HepG2 (cell line): ENCODE results near the gene RMDN2. TPM values are rescaled to one million over a fixed set of nuclear protein-coding genes. Genes with fewer than 3 reads are reported as not detected.

ENCODE experiments used
- ATAC-seq: fragments of 200-7000 bp; cut with Tn5 transposase; 3 replicates; pipeline ENCODE4 v1.9.1; 2020; ENCODE audit warnings: mild to moderate bottlenecking, moderate library complexity
- BruUV-seq: library from RNA; stranded (reverse); fragments of 400-500 nt; replicated peaks from 2 replicates; lab custom pipeline; 2021; lab: Mats Ljungman, UMichigan
- CTCF ChIA-PET: fragments of 300-600 bp; formaldehyde crosslinking; extraction: SDS; loops from one replicate; lab custom pipeline; 2021; ENCODE audit warnings: low total read pairs, inconsistent platforms, low intra/inter-chr PET ratio; lab: Yijun Ruan, JAX
- POLR2A ChIA-PET: fragments of 350-600 bp; sonication (Branson Sonifier 250); formaldehyde crosslinking; loops from one replicate; lab custom pipeline; 2020; ENCODE audit warnings: antibody characterized with exemption, inconsistent platforms; lab: Yijun Ruan, JAX
- DNase-seq: peaks from one replicate; pipeline ENCODE4 v3.0.0-alpha.2; 2015; ENCODE audit warnings: low spot score
- FAIRE-seq: peaks from 3 replicates; lab custom pipeline; 2011; peaks lifted over from hg19 to GRCh38; lab: Jason Lieb, UNC
- H2AFZ ChIP-seq: one replicate; pipeline ENCODE4 v1.6.1; 2011; ENCODE audit warnings: low read length, inconsistent platforms
- H3K27ac ChIP-seq: fragments of 300-600 bp; 3 replicates; pipeline ENCODE4 v1.8.0; 2011; ENCODE audit warnings: mixed run types, mild to moderate bottlenecking, mixed read lengths, low read length, inconsistent platforms; ENCODE audit not compliant: insufficient read depth; ENCODE audit errors: extremely low read length
- H3K27me3 ChIP-seq, 2 experiments: fragments of 200-600 bp in 1 of 2; 2 replicates in 1 of 2; 3 replicates in 1 of 2; pipeline versions ENCODE4 v1.6.0 to v1.8.0; 2011; ENCODE audit warnings: low read length in 2 of 2, mild to moderate bottlenecking in 2 of 2, moderate library complexity in 2 of 2, inconsistent platforms in 1 of 2; ENCODE audit not compliant: insufficient read depth in 2 of 2, control insufficient read depth in 1 of 2
- H3K36me3 ChIP-seq, 2 experiments: fragments of 200-600 bp in 1 of 2; replicated peaks in 1 of 2; 2 replicates in 1 of 2; 3 replicates in 1 of 2; pipeline versions ENCODE4 v1.5.1 to v1.8.0; 2011; ENCODE audit warnings: low read length in 2 of 2, inconsistent platforms in 1 of 2; ENCODE audit not compliant: insufficient read depth in 2 of 2, control insufficient read depth in 1 of 2
- H3K4me1 ChIP-seq: 2 replicates; pipeline ENCODE4 v1.5.1; 2012; ENCODE audit warnings: low read length, inconsistent platforms; ENCODE audit not compliant: insufficient read depth
- H3K4me2 ChIP-seq: 2 replicates; pipeline ENCODE4 v1.6.0; 2011; ENCODE audit warnings: low read depth, low read length, inconsistent platforms
- H3K4me3 ChIP-seq, 3 experiments: fragments of 200-600 bp in 1 of 3; sonication (generic), shearing (Covaris generic) in 1 of 3; replicated peaks in 1 of 3; 2 replicates each; pipeline ENCODE4 v1.5.1; 2011 to 2016; ENCODE audit warnings: low read length in 3 of 3, inconsistent platforms in 2 of 3, low read depth in 2 of 3, mild to moderate bottlenecking in 2 of 3, control low read depth in 1 of 3, mixed read lengths in 1 of 3; ENCODE audit not compliant: insufficient read depth in 1 of 3
- H3K79me2 ChIP-seq: one replicate; pipeline ENCODE4 v1.6.1; 2011; ENCODE audit warnings: low read length, inconsistent platforms; ENCODE audit not compliant: insufficient read depth
- H3K9ac ChIP-seq: 2 replicates; pipeline ENCODE4 v1.6.0; 2011; ENCODE audit warnings: mild to moderate bottlenecking, low read depth, low read length, inconsistent platforms; ENCODE audit not compliant: insufficient read depth
- H3K9me3 ChIP-seq: 2 replicates; pipeline ENCODE4 v1.5.1; 2012; ENCODE audit warnings: mild to moderate bottlenecking, low read length
- H4K20me1 ChIP-seq: 2 replicates; pipeline ENCODE4 v1.6.0; 2011; ENCODE audit warnings: inconsistent platforms, mild to moderate bottlenecking, low read length, moderate library complexity; ENCODE audit not compliant: insufficient read depth
- ARID5B ChIP-seq: IDR thresholded peaks from 2 replicates; pipeline ENCODE4 v1.4.0; 2020; ENCODE audit warnings: mild to moderate bottlenecking, missing genetic modification reagents
- NFIC ChIP-seq: IDR thresholded peaks from 2 replicates; pipeline ENCODE4 v1.6.1; 2012; ENCODE audit warnings: mild to moderate bottlenecking, low read length, inconsistent platforms
- POLR2AphosphoS2 ChIP-seq: IDR thresholded peaks from 2 replicates; pipeline ENCODE4 v1.6.1; 2011; ENCODE audit warnings: low read depth, low read length, improper control_type of control experiment
- RBM22 ChIP-seq: fragments of 200-400 bp; formaldehyde crosslinking; optimal IDR thresholded peaks from 2 replicates; pipeline ENCODE3; 2017; ENCODE audit warnings: mild to moderate bottlenecking, low read length, moderate library complexity
- SNRNP70 ChIP-seq: fragments of 200-400 bp; formaldehyde crosslinking; IDR thresholded peaks from 2 replicates; pipeline ENCODE4 v1.6.1; 2017; ENCODE audit warnings: mild to moderate bottlenecking, low read depth, low read length, moderate library complexity
- WIZ ChIP-seq: sonication (generic); formaldehyde crosslinking; IDR thresholded peaks from 2 replicates; pipeline ENCODE4 v1.5.1; 2020; ENCODE audit warnings: mild to moderate bottlenecking, missing genetic modification reagents
- ZNF263 ChIP-seq: sonication (generic); formaldehyde crosslinking; IDR thresholded peaks from 2 replicates; pipeline ENCODE4 v1.4.0; 2020; ENCODE audit warnings: missing genetic modification reagents
- ZNF335 ChIP-seq: sonication (generic); formaldehyde crosslinking; IDR thresholded peaks from 2 replicates; pipeline ENCODE4 v1.4.0; 2020; ENCODE audit warnings: missing genetic modification reagents
- ZNF678 ChIP-seq: sonication (generic); formaldehyde crosslinking; IDR thresholded peaks from 2 replicates; pipeline ENCODE4 v1.4.0; 2020; ENCODE audit warnings: mild to moderate bottlenecking, missing genetic modification reagents
- ZSCAN12 ChIP-seq: sonication (generic); formaldehyde crosslinking; IDR thresholded peaks from 2 replicates; pipeline ENCODE4 v1.9.0; 2021; ENCODE audit warnings: mild to moderate bottlenecking, missing genetic modification reagents
- WGBS: methylation state at CpG from one replicate; pipeline ENCODE4 v1.1.6; 2017; ENCODE audit warnings: low lambda C conversion rate; 5-methylcytosine and 5-hydroxymethylcytosine counted together
- in situ Hi-C: cut with HindIII; loops from 2 replicates; pipeline ENCODE4 v1.10.0; 2017; ENCODE audit warnings: low pct_unique_long_range_greater_than_20kb; ENCODE audit not compliant: extremely low pct_ligation_motif_present
- intact Hi-C: fragments of 100-400 bp; cut with micrococcal nuclease; formaldehyde crosslinking; loops from one replicate; pipeline ENCODE4 v1.10.0; 2022; ENCODE audit not compliant: unreplicated experiment
- polyA plus RNA-seq, 8 experiments: library from polyadenylated mRNA; depleted of rRNA in 3 of 8; stranded (reverse) in 7 of 8; unstranded in 1 of 8; fragments of >200 nt; fragmentation: Illumina TruSeq in 4 of 8; extraction: Trizol in 4 of 8; gene quantifications; 2 replicates each; pipeline versions ENCODE4 v1.2.1 to v1.2.3, GENCODE V29; 2011 to 2016; ENCODE audit warnings: low read depth in 4 of 8, missing spikeins in 1 of 8, mixed read lengths in 1 of 8; ENCODE audit not compliant: insufficient read depth in 1 of 8
- total RNA-seq, 5 experiments: library from RNA; depleted of rRNA; stranded (reverse); fragments of >200 nt; fragmentation: Illumina TruSeq; extraction: Trizol; gene quantifications; 2 replicates each; pipeline ENCODE4 v1.2.3, GENCODE V29; 2016; ENCODE audit warnings: low read depth in 1 of 5
- TF ChIP-seq, protein P1 (sequence below): sonication (generic); formaldehyde crosslinking; IDR thresholded peaks from 2 replicates; pipeline ENCODE4 v1.4.0; 2020; ENCODE audit warnings: missing genetic modification reagents, mild to moderate bottlenecking, borderline replicate concordance

RMDN2 gene
- total and polyA plus RNA-seq, 2 of the 13 experiments (the other 11 are each of a cell fraction or from before 2014, with no cell fraction given) = 2.3 to 8.9 TPM

DNA sequence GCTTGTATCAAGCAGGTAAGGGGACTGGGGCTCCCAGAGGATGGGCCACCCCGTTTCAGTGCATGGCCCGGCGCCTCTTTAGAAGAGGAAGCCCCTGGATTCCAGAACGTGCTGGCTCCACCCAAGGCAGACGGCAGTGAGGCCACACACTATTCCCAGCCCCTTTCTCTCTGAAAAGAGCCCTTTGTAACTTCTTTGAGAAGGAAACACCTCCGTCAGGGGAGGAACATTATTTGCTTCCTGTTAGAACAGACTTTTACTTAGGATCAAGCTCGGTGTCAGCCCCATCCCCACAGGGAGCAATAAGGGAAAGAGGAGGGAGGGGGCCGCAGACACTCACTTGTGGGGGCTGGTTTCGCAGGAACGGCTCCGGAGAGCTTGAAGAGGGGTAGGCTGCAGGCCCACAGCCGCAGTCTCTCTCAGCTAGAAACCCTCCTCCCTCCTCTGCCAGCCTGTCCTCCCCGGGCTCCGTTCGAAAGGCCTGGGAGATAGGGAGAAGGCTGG is 49.6 kb upstream of the RMDN2 start:
- no peaks in the 10 kb centered on the region for H3K9me3 ChIP-seq
- H3K79me2 ChIP-seq = no peaks in the 10 kb centered on the region
- H3K4me1 ChIP-seq = no peaks in the 10 kb centered on the region
- ATAC-seq (peak; percentile 43), DNase-seq (no peak)
- no peak overlapping the region for H2AFZ ChIP-seq
- no TSS peak for BruUV-seq
- no peaks in the 10 kb centered on the region for H3K36me3 ChIP-seq
- peaks cover 9 to 63% of the 10 kb centered on the region in 2 experiments; a peak in 4 of 5 replicates for H3K27me3 ChIP-seq
- WGBS = 9% methylated on average over 14 of the region's 15 CpGs
- H3K4me2 ChIP-seq = peak overlapping the region; percentile 9; the same call in 1 of the 2 replicates
- no peak overlapping the region for H3K27ac ChIP-seq
- in situ Hi-C loops = loop anchor here (5.0 to 25.0 kb wide), 3 partner anchors 478 to 1088 kb away; partner anchors contain the start of gene EIF2AK2
- H3K4me3 ChIP-seq = no peak overlapping the region; a peak in 1 of 6 replicates
- CTCF ChIA-PET = no interaction called here
- POLR2A ChIA-PET = interaction anchor here (1.1 kb wide), 1 partner anchor 50 kb away, joined by 3 read pairs; the partner anchor contains the start of gene RMDN2
- TF ChIP-seq ZNF335 (CRISPR knock-in tag) = no peak
- TF ChIP-seq ZSCAN12 (CRISPR knock-in tag) = no peak
- TF ChIP-seq ZNF263 (CRISPR knock-in tag) = peak; percentile 75; the same call in 1 of the 2 replicates
- TF ChIP-seq ZNF678 = no peak
- TF ChIP-seq, all 625 proteins: peak for 1
- intact Hi-C loops = loop anchor here (5.0 kb wide), 1 partner anchor 402 kb away; no protein-coding TSS in a partner anchor
- no peaks in the 10 kb centered on the region for H4K20me1 ChIP-seq
- H3K9ac ChIP-seq = no peak overlapping the region
- FAIRE-seq = no peak

DNA sequence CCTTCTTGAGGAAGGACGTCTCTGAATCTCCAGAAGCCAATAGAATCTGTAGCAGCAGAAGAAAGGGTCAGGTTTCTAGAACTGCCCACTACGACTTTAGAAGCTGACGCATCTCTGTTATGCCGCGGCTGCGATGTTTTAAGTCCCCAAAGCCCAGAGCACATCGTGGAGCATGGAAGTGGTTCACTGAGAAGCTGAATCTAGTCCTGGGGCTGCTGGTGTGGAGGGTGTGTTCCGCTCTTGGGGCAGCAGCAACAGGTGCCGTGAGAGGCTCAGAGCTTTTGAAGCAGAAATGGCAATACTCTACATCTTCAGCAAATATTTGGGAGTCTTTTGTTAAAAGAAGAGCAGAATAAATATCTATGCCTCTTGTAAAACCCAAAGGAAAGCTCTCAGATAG is 48.9 kb upstream of the RMDN2 start:
- WGBS = 59% methylated on average over 8 of the region's 9 CpGs
- ChIA-PET CTCF (interaction anchor here (1.8 to 2.5 kb wide), 2 partner anchors 462 to 480 kb away, joined by 7 to 21 read pairs; no protein-coding TSS in a partner anchor), POLR2A (interaction anchor here (1.1 kb wide), 1 partner anchor 49 kb away, joined by 3 read pairs; the partner anchor contains the start of gene RMDN2)
- DNase-seq = no peak
- Histone ChIP-seq H3K79me2 (no peaks in the 10 kb centered on the region), H3K36me3 (no peaks in the 10 kb centered on the region), H2AFZ (no peak overlapping the region), H3K27ac (no peak overlapping the region), H4K20me1 (no peaks in the 10 kb centered on the region), H3K4me2 (no peak overlapping the region), H3K27me3 (peaks cover 9 to 61% of the 10 kb centered on the region in 2 experiments; a peak in 4 of 5 replicates), H3K9me3 (no peaks in the 10 kb centered on the region), H3K4me3 (no peak overlapping the region), H3K4me1 (no peaks in the 10 kb centered on the region), H3K9ac (no peak overlapping the region)
- ATAC-seq = no peak
- in situ Hi-C loops (loop anchor here (5.0 to 25.0 kb wide), 3 partner anchors 479 to 1089 kb away; partner anchors contain the start of gene EIF2AK2), intact Hi-C loops (loop anchor here (2.0 to 5.0 kb wide), 2 partner anchors 41 to 401 kb away; no protein-coding TSS in a partner anchor)
- no peak for FAIRE-seq
- BruUV-seq = no TSS peak
- TF ChIP-seq ARID5B (CRISPR knock-in tag) (no peak), NFIC (no peak), POLR2AphosphoS2 (no peak), RBM22 (no peak), WIZ (CRISPR knock-in tag) (no peak), SNRNP70 (no peak)
- TF ChIP-seq, protein P1, sequence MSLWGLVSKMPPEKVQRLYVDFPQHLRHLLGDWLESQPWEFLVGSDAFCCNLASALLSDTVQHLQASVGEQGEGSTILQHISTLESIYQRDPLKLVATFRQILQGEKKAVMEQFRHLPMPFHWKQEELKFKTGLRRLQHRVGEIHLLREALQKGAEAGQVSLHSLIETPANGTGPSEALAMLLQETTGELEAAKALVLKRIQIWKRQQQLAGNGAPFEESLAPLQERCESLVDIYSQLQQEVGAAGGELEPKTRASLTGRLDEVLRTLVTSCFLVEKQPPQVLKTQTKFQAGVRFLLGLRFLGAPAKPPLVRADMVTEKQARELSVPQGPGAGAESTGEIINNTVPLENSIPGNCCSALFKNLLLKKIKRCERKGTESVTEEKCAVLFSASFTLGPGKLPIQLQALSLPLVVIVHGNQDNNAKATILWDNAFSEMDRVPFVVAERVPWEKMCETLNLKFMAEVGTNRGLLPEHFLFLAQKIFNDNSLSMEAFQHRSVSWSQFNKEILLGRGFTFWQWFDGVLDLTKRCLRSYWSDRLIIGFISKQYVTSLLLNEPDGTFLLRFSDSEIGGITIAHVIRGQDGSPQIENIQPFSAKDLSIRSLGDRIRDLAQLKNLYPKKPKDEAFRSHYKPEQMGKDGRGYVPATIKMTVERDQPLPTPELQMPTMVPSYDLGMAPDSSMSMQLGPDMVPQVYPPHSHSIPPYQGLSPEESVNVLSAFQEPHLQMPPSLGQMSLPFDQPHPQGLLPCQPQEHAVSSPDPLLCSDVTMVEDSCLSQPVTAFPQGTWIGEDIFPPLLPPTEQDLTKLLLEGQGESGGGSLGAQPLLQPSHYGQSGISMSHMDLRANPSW (CRISPR knock-in tag) = no peak
